ENCODE results near the gene AHRR.
"Not testable (repeated sequence)": the region's sequence is repeated elsewhere in the genome, so short reads cannot be mapped to it uniquely, and the experiment has no call there.

DNA sequence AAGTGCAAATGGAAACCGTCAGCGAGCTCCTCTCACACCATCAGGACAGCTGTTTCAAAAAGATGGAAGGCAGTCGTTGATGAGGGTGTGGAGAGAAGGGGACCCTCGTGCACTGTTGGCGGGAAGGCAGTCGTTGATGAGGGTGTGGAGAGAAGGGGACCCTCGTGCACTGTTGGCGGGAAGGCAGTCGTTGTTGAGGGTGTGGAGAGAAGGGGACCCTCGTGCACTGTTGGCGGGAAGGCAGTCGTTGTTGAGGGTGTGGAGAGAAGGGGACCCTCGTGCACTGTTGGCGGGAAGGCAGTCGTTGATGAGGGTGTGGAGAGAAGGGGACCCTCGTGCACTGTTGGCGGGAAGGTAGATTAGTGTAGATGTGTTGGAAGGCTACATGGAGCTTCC lies 80.7 kb downstream of the AHRR start:
- not testable (repeated sequence) for TF ChIP-seq TARDBP (IDR thresholded peaks at IDR 0.05; ENCODE audit: borderline replicate concordance); SUZ12 (IDR thresholded peaks at IDR 0.05; ENCODE audit: unreplicated experiment); YY1 (IDR thresholded peaks at IDR 0.05; ENCODE audit: low read depth, low read length); EP300 (IDR thresholded peaks at IDR 0.05; ENCODE audit: borderline replicate concordance in 1 of 2, control insufficient read depth in 1 of 2, low read depth in 2 of 2, low read length in 2 of 2); POLR2A (IDR thresholded peaks at IDR 0.05; ENCODE audit: low read depth, low read length); BHLHE40 (IDR thresholded peaks at IDR 0.05; ENCODE audit: borderline replicate concordance in 1 of 2, low read depth in 2 of 2, low read length in 1 of 2); NR2C2 (IDR thresholded peaks at IDR 0.05; ENCODE audit: borderline replicate concordance, control insufficient read depth, insufficient read length, low read depth)
- TF ChIP-seq, protein P1, sequence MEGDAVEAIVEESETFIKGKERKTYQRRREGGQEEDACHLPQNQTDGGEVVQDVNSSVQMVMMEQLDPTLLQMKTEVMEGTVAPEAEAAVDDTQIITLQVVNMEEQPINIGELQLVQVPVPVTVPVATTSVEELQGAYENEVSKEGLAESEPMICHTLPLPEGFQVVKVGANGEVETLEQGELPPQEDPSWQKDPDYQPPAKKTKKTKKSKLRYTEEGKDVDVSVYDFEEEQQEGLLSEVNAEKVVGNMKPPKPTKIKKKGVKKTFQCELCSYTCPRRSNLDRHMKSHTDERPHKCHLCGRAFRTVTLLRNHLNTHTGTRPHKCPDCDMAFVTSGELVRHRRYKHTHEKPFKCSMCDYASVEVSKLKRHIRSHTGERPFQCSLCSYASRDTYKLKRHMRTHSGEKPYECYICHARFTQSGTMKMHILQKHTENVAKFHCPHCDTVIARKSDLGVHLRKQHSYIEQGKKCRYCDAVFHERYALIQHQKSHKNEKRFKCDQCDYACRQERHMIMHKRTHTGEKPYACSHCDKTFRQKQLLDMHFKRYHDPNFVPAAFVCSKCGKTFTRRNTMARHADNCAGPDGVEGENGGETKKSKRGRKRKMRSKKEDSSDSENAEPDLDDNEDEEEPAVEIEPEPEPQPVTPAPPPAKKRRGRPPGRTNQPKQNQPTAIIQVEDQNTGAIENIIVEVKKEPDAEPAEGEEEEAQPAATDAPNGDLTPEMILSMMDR (IDR thresholded peaks at IDR 0.05 in 2 of 3, conservative IDR thresholded peaks at IDR 0.05 in 1 of 3; ENCODE audit: control insufficient read depth in 2 of 3, extremely low read depth in 1 of 3, insufficient read depth in 1 of 3, low read depth in 3 of 3, low read length in 3 of 3), result not testable (repeated sequence)

Measured in GM12878 (cell line).